GM23338 (cell line): ENCODE results near the gene ARSD. TPM values are rescaled to one million over a fixed set of nuclear protein-coding genes. Genes with fewer than 3 reads are reported as not detected.
A peak's percentile ranks its signal among the peaks of the same experiment; 100 is the strongest.

Source experiments
- ATAC-seq: fragments of 200-7000 bp; cut with Tn5 transposase; 3 replicates; pipeline ENCODE4 v1.9.1; 2020
- DNase-seq: peaks from one replicate; pipeline ENCODE4 v3.0.0-alpha.2; 2015; ENCODE audit warnings: low spot score
- H2AFZ ChIP-seq: fragments of 200-600 bp; sonication (generic); 2 replicates; pipeline ENCODE4 v1.8.0; 2016; ENCODE audit warnings: antibody characterized with exemption, mild to moderate bottlenecking, moderate library complexity
- H3F3A ChIP-seq: fragments of 200-600 bp; sonication (generic); replicated peaks from 2 replicates; pipeline ENCODE4 v1.8.0; 2017; ENCODE audit warnings: antibody characterized with exemption, mixed run types, low read depth
- H3K27ac ChIP-seq: fragments of 200-600 bp; sonication (generic); 2 replicates; pipeline ENCODE4 v1.6.1; 2016; ENCODE audit warnings: low read depth
- H3K27me3 ChIP-seq: fragments of 200-600 bp; sonication (generic); 2 replicates; pipeline ENCODE4 v1.8.0; 2016; ENCODE audit warnings: mild to moderate bottlenecking, mixed run types, moderate library complexity; ENCODE audit not compliant: insufficient read depth
- H3K36me3 ChIP-seq: fragments of 200-600 bp; sonication (generic); 2 replicates; pipeline ENCODE4 v1.8.0; 2016; ENCODE audit warnings: mild to moderate bottlenecking; ENCODE audit not compliant: insufficient read depth
- H3K4me1 ChIP-seq: fragments of 200-600 bp; sonication (generic); 2 replicates; pipeline ENCODE4 v1.8.0; 2016; ENCODE audit warnings: mild to moderate bottlenecking, moderate library complexity; ENCODE audit not compliant: insufficient read depth
- H3K4me2 ChIP-seq: fragments of 200-600 bp; sonication (generic); 2 replicates; pipeline ENCODE4 v1.7.1; 2017; ENCODE audit warnings: mixed run types
- H3K4me3 ChIP-seq: fragments of 200-600 bp; sonication (generic); 2 replicates; pipeline ENCODE4 v1.6.1; 2016; ENCODE audit warnings: mixed run types
- H3K79me2 ChIP-seq: fragments of 200-600 bp; sonication (generic); replicated peaks from 2 replicates; pipeline ENCODE4 v1.8.0; 2017; ENCODE audit warnings: mild to moderate bottlenecking; ENCODE audit not compliant: insufficient read depth
- H3K9me2 ChIP-seq: fragments of 200-600 bp; sonication (generic); 2 replicates; pipeline ENCODE4 v1.8.0; 2017; ENCODE audit not compliant: insufficient read depth
- H4K20me1 ChIP-seq: fragments of 200-600 bp; sonication (generic); replicated peaks from 2 replicates; pipeline ENCODE4 v1.8.0; 2017; ENCODE audit warnings: mild to moderate bottlenecking; ENCODE audit not compliant: insufficient read depth
- H3K27ac Mint-ChIP-seq: 2 replicates; pipeline ENCODE4 v1.8.0; 2020; ENCODE audit warnings: inconsistent platforms, mild to moderate bottlenecking, moderate library complexity, mixed read lengths
- H3K27me3 Mint-ChIP-seq: 3 replicates; pipeline ENCODE4 v1.8.0; 2022; ENCODE audit warnings: low read depth, mild to moderate bottlenecking, moderate library complexity, mixed read lengths, inconsistent platforms; ENCODE audit not compliant: insufficient read depth, poor library complexity
- H3K36me3 Mint-ChIP-seq: 3 replicates; pipeline ENCODE4 v1.8.0; 2021; ENCODE audit warnings: low read depth, mild to moderate bottlenecking, inconsistent platforms, moderate library complexity, mixed read lengths
- H3K4me1 Mint-ChIP-seq: 3 replicates; pipeline ENCODE4 v1.8.0; 2020; ENCODE audit warnings: mild to moderate bottlenecking, inconsistent platforms, mixed read lengths
- H3K4me3 Mint-ChIP-seq: 3 replicates; pipeline ENCODE4 v1.8.0; 2021; ENCODE audit warnings: moderate library complexity, mild to moderate bottlenecking, inconsistent platforms, mixed read lengths
- H3K9me3 Mint-ChIP-seq: 3 replicates; pipeline ENCODE4 v1.8.0; 2020; ENCODE audit warnings: moderate library complexity, mild to moderate bottlenecking, inconsistent platforms, mixed read lengths
- CREB1 ChIP-seq: fragments of 250-450 bp; sonication (Bioruptor Pico); IDR thresholded peaks from 2 replicates; pipeline ENCODE4 v1.5.0; 2020; ENCODE audit warnings: low read depth, mild to moderate bottlenecking, moderate library complexity
- EZH2 ChIP-seq: fragments of 200-600 bp; sonication (generic); IDR thresholded peaks from one replicate; pipeline ENCODE4 v1.8.0; 2017; ENCODE audit warnings: antibody characterized with exemption, mild to moderate bottlenecking, low read depth; ENCODE audit not compliant: unreplicated experiment
- EZH2phosphoT487 ChIP-seq: fragments of 200-600 bp; sonication (generic); IDR thresholded peaks from one replicate; pipeline ENCODE4 v1.8.1; 2018; ENCODE audit warnings: antibody characterized with exemption; ENCODE audit not compliant: unreplicated experiment
- JUNB ChIP-seq: IDR thresholded peaks from one replicate; pipeline ENCODE4 v1.6.1; 2016; ENCODE audit warnings: antibody characterized with exemption; ENCODE audit not compliant: unreplicated experiment
- polyA plus RNA-seq: library from polyadenylated mRNA; unstranded; fragments of >200 nt; fragmentation: Nextera tagmentation; extraction: Ambion mirVana; gene quantifications from 2 replicates; pipeline ENCODE4 v1.2.1, GENCODE V29; 2016
- total RNA-seq: library from RNA; depleted of rRNA; stranded (reverse); fragments of >200 nt; shearing (Covaris generic); gene quantifications from 2 replicates; pipeline ENCODE4 v1.2.3, GENCODE V29; 2014
- TF ChIP-seq, protein P1 (sequence below): fragments of 250-450 bp; sonication (Bioruptor Pico); IDR thresholded peaks from 2 replicates; pipeline ENCODE4 v1.5.0; 2020; ENCODE audit warnings: mild to moderate bottlenecking, moderate library complexity
- TF ChIP-seq, protein P2 (sequence below), 2 experiments: fragments of 200-600 bp in 1 of 2; sonication (generic) in 1 of 2; conservative IDR thresholded peaks; 2 replicates each; pipeline versions ENCODE4 v1.5.1 to v1.6.1; 2016 to 2017; ENCODE audit warnings: antibody characterized with exemption in 2 of 2, low read depth in 2 of 2, mild to moderate bottlenecking in 2 of 2, moderate library complexity in 1 of 2
- TF ChIP-seq, protein P3 (sequence below): IDR thresholded peaks from 2 replicates; pipeline ENCODE4 v1.6.1; 2016; ENCODE audit warnings: antibody characterized with exemption

The ARSD gene
- total and polyA plus RNA-seq, 2 experiments from 2014 or later: 1.3 to 1.7 TPM

DNA sequence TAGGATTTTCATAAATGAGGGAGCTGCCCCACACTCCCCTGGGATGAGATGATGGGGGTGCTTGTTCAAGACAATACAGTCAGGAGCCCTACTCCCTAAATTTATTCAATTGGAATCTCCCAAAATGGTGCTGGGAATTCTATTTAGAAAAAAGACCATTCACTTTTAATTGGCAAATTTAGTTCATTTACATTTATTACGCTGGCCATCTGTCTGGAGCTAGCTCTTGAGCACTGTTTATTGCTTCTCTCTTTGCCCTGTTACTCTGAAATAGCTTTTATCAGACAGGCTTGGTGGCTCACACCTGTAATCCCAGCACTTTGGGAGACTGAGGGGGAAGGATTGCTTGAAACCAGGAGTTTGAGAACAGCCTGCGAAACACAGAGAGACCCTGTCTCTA, 2.0 kb upstream of the ARSD start:
- Histone ChIP-seq H3K27me3 (no peaks in the 10 kb centered on the region), H3K36me3 (no peaks in the 10 kb centered on the region), H3K27ac (peak overlapping the region; percentile 95), H3K79me2 (no peaks in the 10 kb centered on the region), H4K20me1 (no peaks in the 10 kb centered on the region), H2AFZ (no peak overlapping the region), H3K4me3 (peak overlapping the region; percentile 29; the same call in 1 of the 2 replicates), H3F3A (no peaks in the 10 kb centered on the region), H3K9me2 (no peaks in the 10 kb centered on the region), H3K4me1 (peaks cover 8% of the 10 kb centered on the region), H3K4me2 (peak overlapping the region; percentile 62; the same call in 1 of the 2 replicates)
- Mint-ChIP-seq H3K27ac (peak overlapping the region; percentile 81), H3K4me3 (0 out of 3 replicates have a peak overlapping the region, but pooled peaks have one; percentile 20), H3K27me3 (peaks cover 14% of the 10 kb centered on the region), H3K9me3 (peaks cover 6% of the 10 kb centered on the region; the same call in 2 of the 3 replicates), H3K4me1 (peaks cover 18% of the 10 kb centered on the region), H3K36me3 (peaks cover 11% of the 10 kb centered on the region)
- no peak for DNase-seq
- no peak for ATAC-seq
- TF ChIP-seq, protein P1, sequence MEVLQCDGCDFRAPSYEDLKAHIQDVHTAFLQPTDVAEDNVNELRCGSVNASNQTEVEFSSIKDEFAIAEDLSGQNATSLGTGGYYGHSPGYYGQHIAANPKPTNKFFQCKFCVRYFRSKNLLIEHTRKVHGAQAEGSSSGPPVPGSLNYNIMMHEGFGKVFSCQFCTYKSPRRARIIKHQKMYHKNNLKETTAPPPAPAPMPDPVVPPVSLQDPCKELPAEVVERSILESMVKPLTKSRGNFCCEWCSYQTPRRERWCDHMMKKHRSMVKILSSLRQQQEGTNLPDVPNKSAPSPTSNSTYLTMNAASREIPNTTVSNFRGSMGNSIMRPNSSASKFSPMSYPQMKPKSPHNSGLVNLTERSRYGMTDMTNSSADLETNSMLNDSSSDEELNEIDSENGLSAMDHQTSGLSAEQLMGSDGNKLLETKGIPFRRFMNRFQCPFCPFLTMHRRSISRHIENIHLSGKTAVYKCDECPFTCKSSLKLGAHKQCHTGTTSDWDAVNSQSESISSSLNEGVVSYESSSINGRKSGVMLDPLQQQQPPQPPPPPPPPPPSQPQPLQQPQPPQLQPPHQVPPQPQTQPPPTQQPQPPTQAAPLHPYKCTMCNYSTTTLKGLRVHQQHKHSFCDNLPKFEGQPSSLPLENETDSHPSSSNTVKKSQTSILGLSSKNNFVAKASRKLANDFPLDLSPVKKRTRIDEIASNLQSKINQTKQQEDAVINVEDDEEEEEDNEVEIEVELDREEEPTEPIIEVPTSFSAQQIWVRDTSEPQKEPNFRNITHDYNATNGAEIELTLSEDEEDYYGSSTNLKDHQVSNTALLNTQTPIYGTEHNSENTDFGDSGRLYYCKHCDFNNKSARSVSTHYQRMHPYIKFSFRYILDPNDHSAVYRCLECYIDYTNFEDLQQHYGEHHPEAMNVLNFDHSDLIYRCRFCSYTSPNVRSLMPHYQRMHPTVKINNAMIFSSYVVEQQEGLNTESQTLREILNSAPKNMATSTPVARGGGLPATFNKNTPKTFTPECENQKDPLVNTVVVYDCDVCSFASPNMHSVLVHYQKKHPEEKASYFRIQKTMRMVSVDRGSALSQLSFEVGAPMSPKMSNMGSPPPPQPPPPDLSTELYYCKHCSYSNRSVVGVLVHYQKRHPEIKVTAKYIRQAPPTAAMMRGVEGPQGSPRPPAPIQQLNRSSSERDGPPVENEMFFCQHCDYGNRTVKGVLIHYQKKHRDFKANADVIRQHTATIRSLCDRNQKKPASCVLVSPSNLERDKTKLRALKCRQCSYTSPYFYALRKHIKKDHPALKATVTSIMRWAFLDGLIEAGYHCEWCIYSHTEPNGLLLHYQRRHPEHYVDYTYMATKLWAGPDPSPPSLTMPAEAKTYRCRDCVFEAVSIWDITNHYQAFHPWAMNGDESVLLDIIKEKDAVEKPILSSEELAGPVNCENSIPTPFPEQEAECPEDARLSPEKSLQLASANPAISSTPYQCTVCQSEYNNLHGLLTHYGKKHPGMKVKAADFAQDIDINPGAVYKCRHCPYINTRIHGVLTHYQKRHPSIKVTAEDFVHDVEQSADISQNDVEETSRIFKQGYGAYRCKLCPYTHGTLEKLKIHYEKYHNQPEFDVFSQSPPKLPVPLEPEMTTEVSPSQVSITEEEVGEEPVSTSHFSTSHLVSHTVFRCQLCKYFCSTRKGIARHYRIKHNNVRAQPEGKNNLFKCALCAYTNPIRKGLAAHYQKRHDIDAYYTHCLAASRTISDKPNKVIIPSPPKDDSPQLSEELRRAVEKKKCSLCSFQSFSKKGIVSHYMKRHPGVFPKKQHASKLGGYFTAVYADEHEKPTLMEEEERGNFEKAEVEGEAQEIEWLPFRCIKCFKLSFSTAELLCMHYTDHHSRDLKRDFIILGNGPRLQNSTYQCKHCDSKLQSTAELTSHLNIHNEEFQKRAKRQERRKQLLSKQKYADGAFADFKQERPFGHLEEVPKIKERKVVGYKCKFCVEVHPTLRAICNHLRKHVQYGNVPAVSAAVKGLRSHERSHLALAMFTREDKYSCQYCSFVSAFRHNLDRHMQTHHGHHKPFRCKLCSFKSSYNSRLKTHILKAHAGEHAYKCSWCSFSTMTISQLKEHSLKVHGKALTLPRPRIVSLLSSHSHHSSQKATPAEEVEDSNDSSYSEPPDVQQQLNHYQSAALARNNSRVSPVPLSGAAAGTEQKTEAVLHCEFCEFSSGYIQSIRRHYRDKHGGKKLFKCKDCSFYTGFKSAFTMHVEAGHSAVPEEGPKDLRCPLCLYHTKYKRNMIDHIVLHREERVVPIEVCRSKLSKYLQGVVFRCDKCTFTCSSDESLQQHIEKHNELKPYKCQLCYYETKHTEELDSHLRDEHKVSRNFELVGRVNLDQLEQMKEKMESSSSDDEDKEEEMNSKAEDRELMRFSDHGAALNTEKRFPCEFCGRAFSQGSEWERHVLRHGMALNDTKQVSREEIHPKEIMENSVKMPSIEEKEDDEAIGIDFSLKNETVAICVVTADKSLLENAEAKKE: no peak
- TF ChIP-seq CREB1 (CRISPR knock-in tag) (no peak), EZH2 (no peak), JUNB (no peak), EZH2phosphoT487 (no peak)
- TF ChIP-seq, protein P2, sequence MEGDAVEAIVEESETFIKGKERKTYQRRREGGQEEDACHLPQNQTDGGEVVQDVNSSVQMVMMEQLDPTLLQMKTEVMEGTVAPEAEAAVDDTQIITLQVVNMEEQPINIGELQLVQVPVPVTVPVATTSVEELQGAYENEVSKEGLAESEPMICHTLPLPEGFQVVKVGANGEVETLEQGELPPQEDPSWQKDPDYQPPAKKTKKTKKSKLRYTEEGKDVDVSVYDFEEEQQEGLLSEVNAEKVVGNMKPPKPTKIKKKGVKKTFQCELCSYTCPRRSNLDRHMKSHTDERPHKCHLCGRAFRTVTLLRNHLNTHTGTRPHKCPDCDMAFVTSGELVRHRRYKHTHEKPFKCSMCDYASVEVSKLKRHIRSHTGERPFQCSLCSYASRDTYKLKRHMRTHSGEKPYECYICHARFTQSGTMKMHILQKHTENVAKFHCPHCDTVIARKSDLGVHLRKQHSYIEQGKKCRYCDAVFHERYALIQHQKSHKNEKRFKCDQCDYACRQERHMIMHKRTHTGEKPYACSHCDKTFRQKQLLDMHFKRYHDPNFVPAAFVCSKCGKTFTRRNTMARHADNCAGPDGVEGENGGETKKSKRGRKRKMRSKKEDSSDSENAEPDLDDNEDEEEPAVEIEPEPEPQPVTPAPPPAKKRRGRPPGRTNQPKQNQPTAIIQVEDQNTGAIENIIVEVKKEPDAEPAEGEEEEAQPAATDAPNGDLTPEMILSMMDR (conservative IDR thresholded peaks at IDR 0.05; ENCODE audit: low read depth in 2 of 2): no peak
- TF ChIP-seq, protein P3, sequence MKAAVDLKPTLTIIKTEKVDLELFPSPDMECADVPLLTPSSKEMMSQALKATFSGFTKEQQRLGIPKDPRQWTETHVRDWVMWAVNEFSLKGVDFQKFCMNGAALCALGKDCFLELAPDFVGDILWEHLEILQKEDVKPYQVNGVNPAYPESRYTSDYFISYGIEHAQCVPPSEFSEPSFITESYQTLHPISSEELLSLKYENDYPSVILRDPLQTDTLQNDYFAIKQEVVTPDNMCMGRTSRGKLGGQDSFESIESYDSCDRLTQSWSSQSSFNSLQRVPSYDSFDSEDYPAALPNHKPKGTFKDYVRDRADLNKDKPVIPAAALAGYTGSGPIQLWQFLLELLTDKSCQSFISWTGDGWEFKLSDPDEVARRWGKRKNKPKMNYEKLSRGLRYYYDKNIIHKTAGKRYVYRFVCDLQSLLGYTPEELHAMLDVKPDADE: no peak
